Mucosa of descending colon (tissue), 3 donors: ENCODE measurements around the gene AOPEP. TPM values are rescaled to one million over a fixed set of nuclear protein-coding genes. Genes with fewer than 3 reads are reported as not detected.

ENCODE experiments used
- ATAC-seq: fragments of 200-7000 bp; cut with Tn5 transposase; one replicate; pipeline ENCODE4 v1.9.1; 2020; ENCODE audit warnings: mild to moderate bottlenecking, moderate library complexity
- DNase-seq, 3 donors: peaks; one replicate each; pipeline ENCODE4 v3.0.0-alpha.2; 2020
- H3K36me3 ChIP-seq: fragments of 200-600 bp; one replicate; pipeline ENCODE4 v1.8.0; 2021; ENCODE audit warnings: low read depth, mild to moderate bottlenecking
- H3K4me1 ChIP-seq: fragments of 200-600 bp; one replicate; pipeline ENCODE4 v1.8.0; 2021; ENCODE audit warnings: low read depth, mild to moderate bottlenecking
- H3K4me3 ChIP-seq: fragments of 200-600 bp; one replicate; pipeline ENCODE4 v1.8.0; 2021; ENCODE audit warnings: mild to moderate bottlenecking
- H3K9me3 ChIP-seq: fragments of 200-600 bp; one replicate; pipeline ENCODE4 v1.8.0; 2021; ENCODE audit warnings: mild to moderate bottlenecking
- intact Hi-C, 2 donors: fragments of 100-400 bp; cut with DNase I in 1 of 2; cut with micrococcal nuclease in 1 of 2; formaldehyde crosslinking; loops; one replicate each; pipeline versions ENCODE4 v1.11.0 to v1.11.1; 2022; cut with DNase I, micrococcal nuclease
- total RNA-seq, 3 donors: library from RNA; stranded (reverse); fragmentation: NEBNext Ultra II Directional in 2 of 3; extraction: Animal tissue kit (Norgen Biotek cat#: 25700) in 2 of 3; gene quantifications; one replicate each; pipeline versions ENCODE4 v1.2.1 to v1.2.4, GENCODE V29; 2021 to 2023
- TF ChIP-seq, protein P1 (sequence below): fragments of 200-600 bp; IDR thresholded peaks from one replicate; pipeline ENCODE4 v1.8.0; 2022; ENCODE audit warnings: antibody characterized with exemption, mild to moderate bottlenecking
- donor health status: DM: no; HTN: no; CAD: no; lungs with moderate emphysema.
- donor health status: DM: no; HTN: no; CAD: no.
- donor health status: DM: no; HTN: yes; CAD: no.

Gene AOPEP
- total RNA-seq, 3 donors from 2014 or later = 47.5 to 102 (median 57.8) TPM

DNA sequence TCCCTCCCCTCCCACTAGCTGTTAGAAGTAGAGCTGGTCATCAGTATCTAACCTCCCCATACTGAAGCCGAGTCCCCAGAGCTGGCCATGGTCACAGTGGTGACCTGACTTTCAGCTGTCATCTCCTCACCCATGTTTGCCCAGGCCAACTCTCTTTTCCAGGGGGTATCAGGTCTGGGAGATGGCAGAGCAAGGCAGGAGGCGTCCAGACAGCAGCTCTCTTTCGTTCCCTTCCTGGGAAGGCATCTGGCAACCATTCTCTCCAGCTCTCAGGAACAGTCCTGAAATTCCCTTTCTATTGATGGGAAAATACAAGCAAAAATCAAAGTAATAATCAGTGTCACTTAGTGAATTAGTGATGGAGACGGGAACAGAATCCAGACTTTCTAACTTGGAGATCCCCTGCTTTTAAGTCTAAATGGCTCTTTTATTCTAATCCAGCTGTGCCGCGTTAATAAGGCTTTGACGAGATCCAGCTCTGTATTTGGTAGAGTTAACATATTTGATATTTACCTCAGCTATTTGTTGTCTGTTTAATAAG is 21.3 kb upstream of the AOPEP start:
- Histone ChIP-seq H3K4me1 (no peaks in the 10 kb centered on the region), H3K4me3 (no peak overlapping the region), H3K36me3 (no peaks in the 10 kb centered on the region), H3K9me3 (no peaks in the 10 kb centered on the region)
- TF ChIP-seq, protein P1, sequence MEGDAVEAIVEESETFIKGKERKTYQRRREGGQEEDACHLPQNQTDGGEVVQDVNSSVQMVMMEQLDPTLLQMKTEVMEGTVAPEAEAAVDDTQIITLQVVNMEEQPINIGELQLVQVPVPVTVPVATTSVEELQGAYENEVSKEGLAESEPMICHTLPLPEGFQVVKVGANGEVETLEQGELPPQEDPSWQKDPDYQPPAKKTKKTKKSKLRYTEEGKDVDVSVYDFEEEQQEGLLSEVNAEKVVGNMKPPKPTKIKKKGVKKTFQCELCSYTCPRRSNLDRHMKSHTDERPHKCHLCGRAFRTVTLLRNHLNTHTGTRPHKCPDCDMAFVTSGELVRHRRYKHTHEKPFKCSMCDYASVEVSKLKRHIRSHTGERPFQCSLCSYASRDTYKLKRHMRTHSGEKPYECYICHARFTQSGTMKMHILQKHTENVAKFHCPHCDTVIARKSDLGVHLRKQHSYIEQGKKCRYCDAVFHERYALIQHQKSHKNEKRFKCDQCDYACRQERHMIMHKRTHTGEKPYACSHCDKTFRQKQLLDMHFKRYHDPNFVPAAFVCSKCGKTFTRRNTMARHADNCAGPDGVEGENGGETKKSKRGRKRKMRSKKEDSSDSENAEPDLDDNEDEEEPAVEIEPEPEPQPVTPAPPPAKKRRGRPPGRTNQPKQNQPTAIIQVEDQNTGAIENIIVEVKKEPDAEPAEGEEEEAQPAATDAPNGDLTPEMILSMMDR = no peak
- DNase-seq (no peak), ATAC-seq (no peak)
- intact Hi-C loops = no loop called here

GRCh38 chr9:94706922-94707321 is 19.6 kb upstream of the AOPEP start:
- H3K4me3 ChIP-seq = no peak overlapping the region
- no peak for DNase-seq
- H3K36me3 ChIP-seq = no peaks in the 10 kb centered on the region
- ATAC-seq = no peak
- H3K4me1 ChIP-seq = no peaks in the 10 kb centered on the region
- H3K9me3 ChIP-seq = no peaks in the 10 kb centered on the region
- TF ChIP-seq, protein P1 = no peak
- intact Hi-C loops = no loop called here

GRCh38 chr9:94713436-94714215 is 12.9 kb upstream of the AOPEP start:
- Histone ChIP-seq H3K4me1 (no peaks in the 10 kb centered on the region), H3K36me3 (no peaks in the 10 kb centered on the region), H3K9me3 (no peaks in the 10 kb centered on the region), H3K4me3 (no peak overlapping the region)
- intact Hi-C loops = no loop called here
- TF ChIP-seq, protein P1 = no peak
- DNase-seq (no peak), ATAC-seq (no peak)

DNA sequence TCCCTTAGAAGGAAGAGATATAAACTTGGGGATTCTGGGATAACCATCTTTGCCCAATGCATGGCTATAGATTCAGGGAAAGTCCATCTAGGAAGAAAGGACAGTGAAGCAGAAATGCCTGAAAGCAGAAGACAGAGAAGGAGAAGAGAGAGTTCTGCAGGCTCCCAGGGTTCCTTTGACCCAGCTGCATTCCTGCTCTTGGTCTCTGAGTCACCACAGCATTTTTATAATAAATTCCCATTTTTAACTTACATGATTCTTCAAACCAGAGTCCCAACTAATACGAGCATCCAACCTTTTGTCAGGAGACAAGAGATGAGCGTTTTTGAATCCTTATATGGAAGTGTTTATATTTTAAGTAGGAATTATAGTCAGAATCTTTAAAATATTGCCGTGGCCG is 12.0 kb upstream of the AOPEP start:
- intact Hi-C loops = no loop called here
- ATAC-seq = no peak
- no peak for DNase-seq
- H3K4me1 ChIP-seq = no peaks in the 10 kb centered on the region
- TF ChIP-seq, protein P1 = no peak
- H3K9me3 ChIP-seq = no peaks in the 10 kb centered on the region
- H3K36me3 ChIP-seq = no peaks in the 10 kb centered on the region
- H3K4me3 ChIP-seq = no peak overlapping the region

DNA sequence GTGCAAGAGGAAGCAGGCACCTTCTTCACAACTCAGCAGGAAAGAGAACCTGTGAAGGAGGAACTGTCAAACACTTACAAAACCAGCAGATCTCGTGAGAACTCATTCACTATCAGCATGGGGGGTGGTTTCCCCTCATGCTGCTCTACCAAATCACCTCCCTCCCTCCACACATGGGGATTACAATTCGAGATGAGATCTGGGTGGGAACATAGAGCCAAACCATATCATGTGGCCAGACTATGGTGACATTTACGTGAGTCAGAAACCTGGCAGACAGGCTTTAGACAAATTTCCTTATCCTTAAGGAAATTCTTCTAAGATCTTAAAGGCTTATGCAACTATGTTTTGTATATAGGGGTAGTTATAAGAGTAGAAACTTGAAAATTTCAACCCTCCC is 8.7 kb upstream of the AOPEP start:
- Histone ChIP-seq H3K4me3 (no peak overlapping the region), H3K36me3 (no peaks in the 10 kb centered on the region), H3K9me3 (no peaks in the 10 kb centered on the region), H3K4me1 (no peaks in the 10 kb centered on the region)
- ATAC-seq (no peak), DNase-seq (no peak)
- intact Hi-C loops = no loop called here
- TF ChIP-seq, protein P1 = no peak
